Astrocyte of the cerebellum (primary cell): ENCODE measurements around the gene LRRC25.

Experiments
- DNase-seq: peaks from one replicate; pipeline ENCODE4 v3.0.0-alpha.2; 2011; ENCODE audit warnings: low read depth
- H3K4me3 ChIP-seq: 2 replicates; pipeline ENCODE4 v1.5.1; 2011; ENCODE audit warnings: mild to moderate bottlenecking, low read depth, low read length, moderate library complexity
- in situ Hi-C: cut with HindIII; loops from 2 replicates; pipeline ENCODE4 v1.10.0; 2017; ENCODE audit warnings: low sequenced_read_pairs
- TF ChIP-seq, protein P1 (sequence below): IDR thresholded peaks from 2 replicates; pipeline ENCODE4 v1.5.1; 2012; ENCODE audit warnings: low read length, low read depth, moderate library complexity, mild to moderate bottlenecking; ENCODE audit errors: missing control alignments

The LRRC25 gene

DNA sequence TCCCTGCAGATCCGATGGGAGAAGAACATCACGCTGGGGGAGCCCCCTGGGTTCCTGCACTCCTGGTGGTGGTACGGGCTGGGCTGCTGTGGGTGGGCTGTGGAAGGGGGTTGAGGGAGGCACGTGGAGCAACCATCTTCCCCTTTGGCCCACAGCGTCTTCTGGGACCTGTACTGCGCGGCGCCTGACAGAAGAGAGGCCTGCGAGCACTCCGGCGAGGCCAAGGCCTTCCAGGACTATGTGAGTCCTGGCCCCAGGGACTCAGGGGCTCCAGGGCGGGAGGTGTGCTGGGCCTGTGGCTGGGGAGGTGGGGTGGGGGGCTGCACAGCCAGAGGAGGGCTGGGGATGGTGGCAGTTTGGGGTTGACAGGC is 30.3 kb upstream of the LRRC25 start:
- no peak overlapping the region for H3K4me3 ChIP-seq
- TF ChIP-seq, protein P1, sequence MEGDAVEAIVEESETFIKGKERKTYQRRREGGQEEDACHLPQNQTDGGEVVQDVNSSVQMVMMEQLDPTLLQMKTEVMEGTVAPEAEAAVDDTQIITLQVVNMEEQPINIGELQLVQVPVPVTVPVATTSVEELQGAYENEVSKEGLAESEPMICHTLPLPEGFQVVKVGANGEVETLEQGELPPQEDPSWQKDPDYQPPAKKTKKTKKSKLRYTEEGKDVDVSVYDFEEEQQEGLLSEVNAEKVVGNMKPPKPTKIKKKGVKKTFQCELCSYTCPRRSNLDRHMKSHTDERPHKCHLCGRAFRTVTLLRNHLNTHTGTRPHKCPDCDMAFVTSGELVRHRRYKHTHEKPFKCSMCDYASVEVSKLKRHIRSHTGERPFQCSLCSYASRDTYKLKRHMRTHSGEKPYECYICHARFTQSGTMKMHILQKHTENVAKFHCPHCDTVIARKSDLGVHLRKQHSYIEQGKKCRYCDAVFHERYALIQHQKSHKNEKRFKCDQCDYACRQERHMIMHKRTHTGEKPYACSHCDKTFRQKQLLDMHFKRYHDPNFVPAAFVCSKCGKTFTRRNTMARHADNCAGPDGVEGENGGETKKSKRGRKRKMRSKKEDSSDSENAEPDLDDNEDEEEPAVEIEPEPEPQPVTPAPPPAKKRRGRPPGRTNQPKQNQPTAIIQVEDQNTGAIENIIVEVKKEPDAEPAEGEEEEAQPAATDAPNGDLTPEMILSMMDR: no peak
- in situ Hi-C loops: no loop called here

DNA sequence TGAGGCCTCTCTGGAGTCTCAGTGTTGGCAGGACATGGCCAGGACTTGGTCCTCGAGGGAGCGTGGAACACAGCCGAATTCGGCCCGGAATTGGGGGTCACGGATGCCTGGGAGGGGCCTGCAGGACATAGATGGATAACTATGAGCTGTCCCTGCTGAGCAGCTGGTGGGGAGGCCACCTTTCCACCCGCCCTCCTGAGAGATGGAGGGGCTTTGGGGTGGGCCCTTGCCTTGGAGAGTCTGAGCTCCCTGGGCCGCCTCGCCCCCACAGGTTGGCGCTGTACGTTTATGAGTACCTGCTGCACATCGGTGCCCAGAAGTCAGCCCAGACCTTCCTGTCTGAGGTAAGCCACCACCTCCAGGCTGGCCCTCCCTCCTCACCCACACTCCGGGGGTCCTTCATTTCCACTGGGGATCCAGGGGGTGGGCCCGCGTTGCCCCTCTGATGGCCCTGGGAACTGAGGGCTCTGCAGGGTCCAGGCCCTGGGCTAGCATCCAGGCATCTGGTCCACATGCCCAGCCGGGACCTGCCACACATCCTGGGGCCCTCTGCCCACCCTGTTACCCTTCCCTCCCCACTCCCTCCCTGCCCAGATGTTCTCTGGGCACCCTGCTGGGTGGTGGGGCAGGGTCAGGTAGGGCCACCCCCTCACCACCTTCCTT is 29.8 kb upstream of the LRRC25 start:
- no peak overlapping the region for H3K4me3 ChIP-seq
- DNase-seq: no peak
- in situ Hi-C loops: no loop called here
- TF ChIP-seq, protein P1: no peak

More for the DNA sequence above, 30.3 kb upstream of the LRRC25 start:
- no peak for DNase-seq

DNA sequence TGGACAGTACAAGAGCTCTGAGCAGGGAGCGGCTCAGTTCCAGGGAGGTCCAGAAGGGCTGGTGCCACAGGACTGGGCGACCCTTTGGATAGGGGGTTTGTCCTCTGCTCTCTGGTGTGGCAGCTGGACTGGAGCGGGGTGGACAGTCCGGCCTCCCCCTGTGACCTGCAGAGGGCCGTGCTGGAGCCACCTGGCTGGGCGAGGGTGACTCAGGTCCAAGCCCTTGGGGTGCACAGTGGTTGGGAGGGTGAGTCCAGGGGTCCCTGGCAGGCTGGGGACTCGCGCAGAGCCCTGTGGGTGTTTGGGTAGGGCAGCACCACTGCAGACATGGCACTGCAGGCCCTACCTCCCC is 29.0 kb upstream of the LRRC25 start:
- in situ Hi-C loops: no loop called here
- no peak for DNase-seq
- TF ChIP-seq, protein P1: no peak
- no peak overlapping the region for H3K4me3 ChIP-seq

DNA sequence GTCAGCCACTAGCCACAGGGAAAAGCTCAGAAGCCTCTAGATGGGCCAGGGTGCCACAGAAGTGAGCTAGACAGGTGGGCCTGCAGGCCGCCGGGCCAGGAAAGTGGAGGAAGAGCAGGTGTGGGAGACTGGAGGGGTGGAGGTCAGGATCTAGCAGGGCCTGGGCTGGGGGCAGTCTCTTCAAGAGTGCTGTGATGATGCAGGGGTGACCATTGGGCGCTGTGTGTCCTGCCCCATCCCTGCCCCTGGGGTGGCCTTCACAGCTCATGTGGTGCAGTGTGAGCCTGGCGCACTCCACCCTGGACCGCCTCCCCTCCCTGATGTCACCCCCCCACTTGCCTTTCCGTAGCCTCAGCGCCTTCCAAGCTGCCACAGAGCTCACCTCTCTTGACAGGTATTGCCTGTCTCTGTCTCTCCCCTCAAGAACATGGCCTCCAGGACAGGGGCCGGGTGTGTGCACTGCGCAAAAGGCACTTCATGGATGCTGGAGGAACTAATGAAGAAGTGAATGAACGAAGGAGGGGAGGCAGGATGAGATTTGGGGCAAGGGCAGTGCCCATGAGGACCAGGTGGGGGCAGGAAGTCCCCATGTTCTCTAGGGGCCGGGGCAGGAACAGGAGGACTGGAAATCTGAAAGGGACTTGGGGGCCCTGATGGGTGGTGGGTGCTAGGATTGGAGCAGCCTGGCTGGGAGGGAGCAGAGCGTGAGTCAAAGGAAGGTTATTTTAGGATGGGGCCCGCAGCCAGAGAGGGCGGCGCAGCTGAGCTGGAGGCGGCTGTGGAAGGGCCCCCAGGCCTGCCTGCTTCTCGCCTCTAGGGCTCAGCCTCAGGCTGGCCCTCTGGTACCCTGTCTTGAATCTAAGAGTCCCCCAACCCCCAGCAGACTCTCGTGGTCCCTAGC is 28.3 kb upstream of the LRRC25 start:
- in situ Hi-C loops: no loop called here
- no peak for DNase-seq
- TF ChIP-seq, protein P1: peak; percentile 3
- no peak overlapping the region for H3K4me3 ChIP-seq

DNA sequence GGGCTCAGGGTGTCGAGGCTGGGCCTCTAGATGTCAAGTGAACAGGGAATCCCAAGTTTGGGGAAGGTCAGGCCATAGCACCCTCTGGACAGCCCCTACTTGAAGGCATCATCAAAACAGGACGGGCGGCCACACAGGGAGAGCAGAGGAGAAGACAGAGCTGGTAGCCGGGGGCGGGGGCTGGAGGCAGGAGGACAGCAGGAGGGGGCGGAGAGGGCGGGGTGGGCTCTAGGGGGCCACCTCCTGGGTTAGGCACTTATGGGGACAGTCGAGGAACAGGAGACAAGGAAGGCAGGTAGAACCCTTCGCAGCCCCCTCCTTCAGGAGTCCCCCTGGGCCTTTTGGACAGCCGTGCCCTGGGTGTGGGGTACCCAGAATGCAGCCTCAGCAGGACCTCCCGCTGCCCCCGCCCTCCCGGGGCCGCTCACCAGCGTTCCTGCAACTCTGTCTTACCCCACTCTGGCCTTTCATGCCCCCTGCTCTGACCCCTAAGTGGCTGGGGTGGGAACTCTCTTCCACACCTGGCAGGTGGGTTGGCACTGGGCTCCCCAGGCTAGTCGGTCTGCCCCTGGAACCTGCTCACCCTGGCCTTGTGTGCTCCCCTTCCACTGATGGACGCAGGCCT is 27.6 kb upstream of the LRRC25 start:
- TF ChIP-seq, protein P1: no peak
- no peak for DNase-seq
- H3K4me3 ChIP-seq: no peak overlapping the region
- in situ Hi-C loops: no loop called here

DNA sequence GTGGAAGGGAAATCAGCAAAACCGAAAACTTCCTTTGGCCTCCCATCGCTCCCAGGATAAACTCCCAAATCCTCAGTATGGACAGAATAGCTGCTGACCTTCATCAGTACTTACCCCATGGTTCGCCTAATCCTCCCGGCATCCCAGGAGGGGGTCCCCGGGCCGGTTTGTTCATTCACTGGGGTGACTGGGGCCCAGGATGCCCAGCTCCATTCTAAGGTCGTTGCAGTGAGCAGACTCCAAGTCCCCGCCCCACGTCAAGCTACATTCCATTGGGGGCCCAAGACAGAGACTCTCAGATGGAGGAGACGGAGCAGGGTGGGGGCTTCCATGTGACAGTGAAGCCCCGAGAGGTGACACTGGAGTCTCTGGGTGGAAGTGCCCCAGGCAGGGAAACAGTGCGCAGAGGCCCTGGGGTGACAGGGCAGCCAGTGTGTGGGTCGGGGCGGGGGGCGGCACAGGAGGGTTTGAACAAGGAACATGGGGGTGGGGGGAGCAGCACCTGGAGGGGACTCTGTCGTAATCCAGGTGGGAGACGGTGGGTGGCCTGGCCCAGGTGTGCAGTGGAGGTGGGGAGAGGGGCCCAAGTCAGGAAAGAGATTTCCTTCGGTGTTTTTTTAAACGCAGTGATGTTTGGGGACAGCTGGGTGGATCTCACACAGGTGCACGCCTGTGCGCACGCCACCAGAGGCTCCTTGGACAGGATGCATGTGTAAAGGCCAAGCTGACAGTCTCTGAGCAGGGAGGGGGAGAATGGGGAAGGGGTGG is 26.9 kb upstream of the LRRC25 start:
- H3K4me3 ChIP-seq: no peak overlapping the region
- no peak for DNase-seq
- TF ChIP-seq, protein P1: no peak
- in situ Hi-C loops: no loop called here
